Inflammatory macrophage treated with lipopolysaccharide for 1 hour (primary cell): Measurements from ENCODE around the gene ZMAT5.

Experiments
- DNase-seq, 2 donors: peaks; one replicate each; pipeline ENCODE4 v3.0.0-alpha.2; 2020 to 2022

Gene ZMAT5

GRCh38 chr22:29726512-29727130 is 40.2 kb downstream of the ZMAT5 start:
- DNase-seq = no peak

GRCh38 chr22:29726106-29726505 is 40.7 kb downstream of the ZMAT5 start:
- no peak for DNase-seq

- DNase-seq = no peak
Observed at GRCh38 chr22:29724843-29725242, 42.0 kb downstream of the ZMAT5 start.

GRCh38 chr22:29723766-29724165 is 43.0 kb downstream of the ZMAT5 start:
- no peak for DNase-seq

- no peak for DNase-seq
Observed at GRCh38 chr22:29722587-29722986, 44.2 kb downstream of the ZMAT5 start.

GRCh38 chr22:29722151-29722550 is 44.7 kb downstream of the ZMAT5 start:
- no peak for DNase-seq

- no peak for DNase-seq
Observed at GRCh38 chr22:29720811-29721323, 45.9 kb downstream of the ZMAT5 start.

- DNase-seq = no peak
Observed at GRCh38 chr22:29719899-29720645, 46.7 kb downstream of the ZMAT5 start, which contains the start of gene CABP7. CABP7 (plus strand) TSS chr22:29720003; CDS start chr22:29720425, 422 bp downstream.

- DNase-seq = no peak
Observed at GRCh38 chr22:29718949-29719898, 47.6 kb downstream of the ZMAT5 start.

- no peak for DNase-seq
Observed at GRCh38 chr22:29717789-29718188, 49.0 kb downstream of the ZMAT5 start.

- peak; percentile 41 to 55 for DNase-seq
Observed at GRCh38 chr22:29716814-29717545, 49.8 kb downstream of the ZMAT5 start.

GRCh38 chr22:29715705-29716104 is 51.1 kb downstream of the ZMAT5 start:
- DNase-seq = no peak

- no peak for DNase-seq
Observed at GRCh38 chr22:29715240-29715639, 51.6 kb downstream of the ZMAT5 start.

GRCh38 chr22:29713156-29713727 is 53.6 kb downstream of the ZMAT5 start:
- DNase-seq = no peak

- DNase-seq = no peak
Observed at GRCh38 chr22:29712119-29712518, 54.7 kb downstream of the ZMAT5 start.

GRCh38 chr22:29710922-29711593 is 55.7 kb downstream of the ZMAT5 start:
- no peak for DNase-seq

GRCh38 chr22:29710193-29710592 is 56.6 kb downstream of the ZMAT5 start:
- no peak for DNase-seq

GRCh38 chr22:29707471-29707870 is 59.3 kb downstream of the ZMAT5 start:
- DNase-seq = no peak

- no peak for DNase-seq
Observed at GRCh38 chr22:29707010-29707409, 59.8 kb downstream of the ZMAT5 start.

GRCh38 chr22:29706486-29706885 is 60.3 kb downstream of the ZMAT5 start:
- no peak for DNase-seq

- DNase-seq = no peak
Observed at GRCh38 chr22:29705651-29706050, 61.2 kb downstream of the ZMAT5 start.
